ENCODE data around the gene RBMX. TPM values are rescaled to one million over a fixed set of nuclear protein-coding genes. Genes with fewer than 3 reads are reported as not detected.
"Not testable (repeated sequence)": the region's sequence is repeated elsewhere in the genome, so short reads cannot be mapped to it uniquely, and the experiment has no call there.

Gene RBMX
- 100 to 1,000 TPM; 393 to 502 (median 454) TPM for polyA plus RNA-seq (ENCODE audit: insufficient read length in 3 of 3)
- long read RNA-seq, donor 1, transcript RBMX-205 (3 exons, 2,041 nt), result minor isoform, 5 of 138 reads
- long read RNA-seq, donor 1, transcript RBMX-210 (2 exons, 563 nt), result minor isoform, 10 of 138 reads
- long read RNA-seq, donor 1, transcript RBMX-201 (9 exons, 2,012 nt), result major isoform, 69 of 138 reads
- long read RNA-seq, donor 1, partial matches to known transcripts, result 44 of 138 reads
- long read RNA-seq, donor 1, other reads (novel, unspliced or antisense), result 6 of 138 reads
- long read RNA-seq, donor 2, transcript RBMX-210 (2 exons, 563 nt), result minor isoform, 12 of 179 reads
- long read RNA-seq, donor 2, transcript RBMX-207 (8 exons, 2,148 nt), result minor isoform, 5 of 179 reads
- long read RNA-seq, donor 2, transcript RBMX-201 (9 exons, 2,012 nt), result major isoform, 66 of 179 reads
- long read RNA-seq, donor 2, partial matches to known transcripts, result 93 of 179 reads
- long read RNA-seq, donor 2, other reads (novel, unspliced or antisense), result 0 of 179 reads
- long read RNA-seq, donor 3, transcript RBMX-201 (9 exons, 2,012 nt), result major isoform, 106 of 299 reads
- long read RNA-seq, donor 3, transcript RBMX-210 (2 exons, 563 nt), result minor isoform, 12 of 299 reads
- long read RNA-seq, donor 3, transcript RBMX-207 (8 exons, 2,148 nt), result minor isoform, 14 of 299 reads
- long read RNA-seq, donor 3, partial matches to known transcripts, result 148 of 299 reads
- long read RNA-seq, donor 3, other reads (novel, unspliced or antisense), result 15 of 299 reads
- long read RNA-seq, donor 4, transcript RBMX-207 (8 exons, 2,148 nt), result minor isoform, 19 of 262 reads
- long read RNA-seq, donor 4, transcript RBMX-210 (2 exons, 563 nt), result minor isoform, 16 of 262 reads
- long read RNA-seq, donor 4, transcript RBMX-201 (9 exons, 2,012 nt), result major isoform, 82 of 262 reads
- long read RNA-seq, donor 4, transcript RBMX-205 (3 exons, 2,041 nt), result minor isoform, 5 of 262 reads
- long read RNA-seq, donor 4, partial matches to known transcripts, result 134 of 262 reads
- long read RNA-seq, donor 4, other reads (novel, unspliced or antisense), result 6 of 262 reads
- long read RNA-seq, donor 5, transcript RBMX-210 (2 exons, 563 nt), result minor isoform, 42 of 460 reads
- long read RNA-seq, donor 5, transcript RBMX-201 (9 exons, 2,012 nt), result major isoform, 192 of 460 reads
- long read RNA-seq, donor 5, transcript RBMX-205 (3 exons, 2,041 nt), result minor isoform, 7 of 460 reads
- long read RNA-seq, donor 5, transcript RBMX-207 (8 exons, 2,148 nt), result minor isoform, 50 of 460 reads
- long read RNA-seq, donor 5, partial matches to known transcripts, result 150 of 460 reads
- long read RNA-seq, donor 5, other reads (novel, unspliced or antisense), result 18 of 460 reads
- long read RNA-seq, donor 6, transcript RBMX-201 (9 exons, 2,012 nt), result major isoform, 85 of 209 reads
- long read RNA-seq, donor 6, transcript RBMX-210 (2 exons, 563 nt), result minor isoform, 17 of 209 reads
- long read RNA-seq, donor 6, transcript RBMX-207 (8 exons, 2,148 nt), result minor isoform, 20 of 209 reads
- long read RNA-seq, donor 6, partial matches to known transcripts, result 79 of 209 reads
- long read RNA-seq, donor 6, other reads (novel, unspliced or antisense), result 5 of 209 reads
- long read RNA-seq, donor 7, transcript RBMX-210 (2 exons, 563 nt), result minor isoform, 16 of 284 reads
- long read RNA-seq, donor 7, transcript RBMX-205 (3 exons, 2,041 nt), result minor isoform, 6 of 284 reads
- long read RNA-seq, donor 7, transcript RBMX-201 (9 exons, 2,012 nt), result major isoform, 91 of 284 reads
- long read RNA-seq, donor 7, transcript RBMX-207 (8 exons, 2,148 nt), result minor isoform, 8 of 284 reads
- long read RNA-seq, donor 7, partial matches to known transcripts, result 149 of 284 reads
- long read RNA-seq, donor 7, other reads (novel, unspliced or antisense), result 12 of 284 reads
- long read RNA-seq, donor 8, transcript RBMX-207 (8 exons, 2,148 nt), result minor isoform, 31 of 401 reads
- long read RNA-seq, donor 8, transcript RBMX-210 (2 exons, 563 nt), result minor isoform, 24 of 401 reads
- long read RNA-seq, donor 8, transcript RBMX-201 (9 exons, 2,012 nt), result major isoform, 130 of 401 reads
- long read RNA-seq, donor 8, partial matches to known transcripts, result 206 of 401 reads
- long read RNA-seq, donor 8, other reads (novel, unspliced or antisense), result 9 of 401 reads
- long read RNA-seq, donor 9, transcript RBMX-201 (9 exons, 2,012 nt), result major isoform, 86 of 155 reads
- long read RNA-seq, donor 9, transcript RBMX-210 (2 exons, 563 nt), result minor isoform, 10 of 155 reads
- long read RNA-seq, donor 9, transcript RBMX-205 (3 exons, 2,041 nt), result minor isoform, 7 of 155 reads
- long read RNA-seq, donor 9, transcript RBMX-207 (8 exons, 2,148 nt), result minor isoform, 10 of 155 reads
- long read RNA-seq, donor 9, partial matches to known transcripts, result 42 of 155 reads
- long read RNA-seq, donor 9, other reads (novel, unspliced or antisense), result 0 of 155 reads
- long read RNA-seq, donor 10, transcript RBMX-207 (8 exons, 2,148 nt), result minor isoform, 18 of 171 reads
- long read RNA-seq, donor 10, transcript RBMX-210 (2 exons, 563 nt), result minor isoform, 17 of 171 reads
- long read RNA-seq, donor 10, transcript RBMX-201 (9 exons, 2,012 nt), result major isoform, 75 of 171 reads
- long read RNA-seq, donor 10, partial matches to known transcripts, result 58 of 171 reads
- long read RNA-seq, donor 10, other reads (novel, unspliced or antisense), result 0 of 171 reads
- long read RNA-seq, donor 11, transcript RBMX-201 (9 exons, 2,012 nt), result major isoform, 91 of 212 reads
- long read RNA-seq, donor 11, transcript RBMX-207 (8 exons, 2,148 nt), result minor isoform, 14 of 212 reads
- long read RNA-seq, donor 11, transcript RBMX-210 (2 exons, 563 nt), result minor isoform, 13 of 212 reads
- long read RNA-seq, donor 11, partial matches to known transcripts, result 83 of 212 reads
- long read RNA-seq, donor 11, other reads (novel, unspliced or antisense), result 7 of 212 reads
- long read RNA-seq, donor 12, transcript RBMX-201 (9 exons, 2,012 nt), result major isoform, 25 of 68 reads
- long read RNA-seq, donor 12, transcript RBMX-207 (8 exons, 2,148 nt), result minor isoform, 7 of 68 reads
- long read RNA-seq, donor 12, transcript RBMX-210 (2 exons, 563 nt), result minor isoform, 5 of 68 reads
- long read RNA-seq, donor 12, partial matches to known transcripts, result 30 of 68 reads
- long read RNA-seq, donor 12, other reads (novel, unspliced or antisense), result 0 of 68 reads
- long read RNA-seq, donor 13, transcript RBMX-205 (3 exons, 2,041 nt), result minor isoform, 12 of 285 reads
- long read RNA-seq, donor 13, transcript RBMX-201 (9 exons, 2,012 nt), result major isoform, 130 of 285 reads
- long read RNA-seq, donor 13, transcript RBMX-210 (2 exons, 563 nt), result minor isoform, 26 of 285 reads
- long read RNA-seq, donor 13, transcript RBMX-207 (8 exons, 2,148 nt), result minor isoform, 11 of 285 reads
- long read RNA-seq, donor 13, partial matches to known transcripts, result 100 of 285 reads
- long read RNA-seq, donor 13, other reads (novel, unspliced or antisense), result 6 of 285 reads
- long read RNA-seq, donor 14, transcript RBMX-210 (2 exons, 563 nt), result minor isoform, 12 of 172 reads
- long read RNA-seq, donor 14, transcript RBMX-207 (8 exons, 2,148 nt), result minor isoform, 7 of 172 reads
- long read RNA-seq, donor 14, transcript RBMX-201 (9 exons, 2,012 nt), result major isoform, 58 of 172 reads
- long read RNA-seq, donor 14, partial matches to known transcripts, result 93 of 172 reads
- long read RNA-seq, donor 14, other reads (novel, unspliced or antisense), result 0 of 172 reads
- long read RNA-seq, donor 15, transcript RBMX-201 (9 exons, 2,012 nt), result major isoform, 38 of 95 reads
- long read RNA-seq, donor 15, transcript RBMX-210 (2 exons, 563 nt), result minor isoform, 13 of 95 reads
- long read RNA-seq, donor 15, partial matches to known transcripts, result 33 of 95 reads
- long read RNA-seq, donor 15, other reads (novel, unspliced or antisense), result 6 of 95 reads
- long read RNA-seq, donor 16, transcript RBMX-207 (8 exons, 2,148 nt), result minor isoform, 82 of 708 reads
- long read RNA-seq, donor 16, transcript RBMX-205 (3 exons, 2,041 nt), result minor isoform, 5 of 708 reads
- long read RNA-seq, donor 16, transcript RBMX-210 (2 exons, 563 nt), result minor isoform, 48 of 708 reads
- long read RNA-seq, donor 16, transcript RBMX-201 (9 exons, 2,012 nt), result major isoform, 299 of 708 reads
- long read RNA-seq, donor 16, partial matches to known transcripts, result 241 of 708 reads
- long read RNA-seq, donor 16, other reads (novel, unspliced or antisense), result 32 of 708 reads

GRCh38 chrX:136880452-136881013 lies at the start of gene RBMX:
Gene RBMX (minus strand): TSS chrX:136880725. CDS start chrX:136879427, 1,298 bp downstream.
- peak; percentile 82 to 94 (median 91) for DNase-seq (ENCODE audit: extremely low read depth in 1 of 11, low read depth in 9 of 11, low spot score in 4 of 11)

- DNase-seq (ENCODE audit: extremely low read depth in 1 of 11, low read depth in 9 of 11, low spot score in 4 of 11), result not testable (repeated sequence)
Observed at GRCh38 chrX:136921438-136921837, 40.9 kb upstream of the RBMX start.

GRCh38 chrX:136920001-136920400 lies 39.5 kb upstream of the RBMX start:
- no peak for DNase-seq (ENCODE audit: extremely low read depth in 1 of 11, low read depth in 9 of 11, low spot score in 4 of 11)

- no peak for DNase-seq (ENCODE audit: extremely low read depth in 1 of 11, low read depth in 9 of 11, low spot score in 4 of 11)
Observed at GRCh38 chrX:136916827-136917226, 36.3 kb upstream of the RBMX start.

GRCh38 chrX:136911661-136912060 lies 31.1 kb upstream of the RBMX start:
- DNase-seq (ENCODE audit: extremely low read depth in 1 of 11, low read depth in 9 of 11, low spot score in 4 of 11), result not testable (repeated sequence)

- DNase-seq (ENCODE audit: extremely low read depth in 1 of 11, low read depth in 9 of 11, low spot score in 4 of 11), result no peak
Observed at GRCh38 chrX:136911253-136911652, 30.7 kb upstream of the RBMX start.

- DNase-seq (ENCODE audit: extremely low read depth in 1 of 11, low read depth in 9 of 11, low spot score in 4 of 11), result no peak
Observed at GRCh38 chrX:136910565-136911035, 30.1 kb upstream of the RBMX start.

GRCh38 chrX:136909706-136910564 lies 29.4 kb upstream of the RBMX start:
- DNase-seq (ENCODE audit: extremely low read depth in 1 of 11, low read depth in 9 of 11, low spot score in 4 of 11), result peak; percentile 63 to 93 (median 83)

GRCh38 chrX:136909119-136909705 lies 28.7 kb upstream of the RBMX start:
- peak in 7 of 11 donors; percentile 33 to 60 (median 56) for DNase-seq (ENCODE audit: extremely low read depth in 1 of 11, low read depth in 9 of 11, low spot score in 4 of 11)

- no peak for DNase-seq (ENCODE audit: extremely low read depth in 1 of 11, low read depth in 9 of 11, low spot score in 4 of 11)
Observed at GRCh38 chrX:136907621-136908020, 27.1 kb upstream of the RBMX start.

- no peak for DNase-seq (ENCODE audit: extremely low read depth in 1 of 11, low read depth in 9 of 11, low spot score in 4 of 11)
Observed at GRCh38 chrX:136906921-136907510, 26.5 kb upstream of the RBMX start.
